OCI-LY1 (cell line): Measurements from ENCODE around the gene ZBTB17.
A peak's percentile ranks its signal among the peaks of the same experiment; 100 is the strongest.

Experiments used
- H2AFZ ChIP-seq: fragments of 200-600 bp; sonication (generic), shearing (Covaris generic); 2 replicates; pipeline ENCODE4 v1.6.0; 2014; ENCODE audit warnings: antibody characterized with exemption, mild to moderate bottlenecking, low read length
- H3F3A ChIP-seq: fragments of 200-600 bp; sonication (generic), shearing (Covaris generic); 2 replicates; pipeline ENCODE4 v1.6.0; 2014; ENCODE audit warnings: mild to moderate bottlenecking, antibody characterized with exemption, low read length, moderate library complexity; ENCODE audit not compliant: insufficient read depth
- H3K27ac ChIP-seq: fragments of 200-600 bp; sonication (generic); 2 replicates; pipeline ENCODE4 v1.5.1; 2014; ENCODE audit warnings: low read length, mixed run types, mild to moderate bottlenecking, low read depth; ENCODE audit not compliant: poor library complexity, severe bottlenecking
- H3K27me3 ChIP-seq: fragments of 200-600 bp; sonication (generic); 2 replicates; pipeline ENCODE4 v1.6.0; 2014; ENCODE audit warnings: antibody characterized with exemption, mild to moderate bottlenecking, low read length, moderate library complexity; ENCODE audit not compliant: insufficient read depth
- H3K36me3 ChIP-seq: fragments of 200-600 bp; sonication (generic); 2 replicates; pipeline ENCODE4 v1.6.1; 2014; ENCODE audit warnings: mild to moderate bottlenecking, antibody characterized with exemption, low read length, moderate library complexity, mixed read lengths; ENCODE audit not compliant: insufficient read depth
- H3K4me1 ChIP-seq: fragments of 200-600 bp; sonication (generic); 2 replicates; pipeline ENCODE4 v1.5.1; 2014; ENCODE audit warnings: mild to moderate bottlenecking, low read length, moderate library complexity; ENCODE audit not compliant: insufficient read depth, severe bottlenecking
- H3K4me2 ChIP-seq: fragments of 200-600 bp; sonication (generic), shearing (Covaris generic); 2 replicates; pipeline ENCODE4 v1.6.1; 2014; ENCODE audit warnings: low read length
- H3K4me3 ChIP-seq: fragments of 200-600 bp; sonication (generic); 2 replicates; pipeline ENCODE4 v1.5.1; 2014; ENCODE audit warnings: low read length, low read depth, mild to moderate bottlenecking, mixed read lengths; ENCODE audit not compliant: poor library complexity, severe bottlenecking
- H3K79me2 ChIP-seq: fragments of 200-600 bp; shearing (Covaris generic); 2 replicates; pipeline ENCODE4 v1.6.1; 2016; ENCODE audit warnings: mixed run types, low read length, mixed read lengths; ENCODE audit not compliant: insufficient read depth
- H3K9ac ChIP-seq: fragments of 200-600 bp; sonication (generic), shearing (Covaris generic); 2 replicates; pipeline ENCODE4 v1.6.1; 2014; ENCODE audit warnings: mild to moderate bottlenecking, low read length, mixed read lengths
- H3K9me2 ChIP-seq: fragments of 200-600 bp; sonication (generic), shearing (Covaris generic); 2 replicates; pipeline ENCODE4 v1.6.1; 2014; ENCODE audit warnings: low read depth, mild to moderate bottlenecking, low read length, mixed read lengths
- H3K9me3 ChIP-seq: fragments of 200-600 bp; shearing (Covaris generic); 2 replicates; pipeline ENCODE4 v1.6.1; 2014; ENCODE audit warnings: low read length, mixed read lengths
- H4K20me1 ChIP-seq: fragments of 200-600 bp; sonication (generic), shearing (Covaris generic); 2 replicates; pipeline ENCODE4 v1.6.0; 2016; ENCODE audit warnings: mild to moderate bottlenecking, low read length; ENCODE audit not compliant: insufficient read depth
- CTCF ChIP-seq: fragments of 200-600 bp; sonication (generic), shearing (Covaris generic); IDR thresholded peaks from 2 replicates; pipeline ENCODE4 v1.5.1; 2017; ENCODE audit warnings: mild to moderate bottlenecking, antibody characterized with exemption, low read length, moderate library complexity, mixed read lengths
- EZH2 ChIP-seq: fragments of 200-600 bp; sonication (generic), shearing (Covaris generic); IDR thresholded peaks from 2 replicates; pipeline ENCODE4 v1.8.0; 2017; ENCODE audit warnings: borderline replicate concordance, mixed run types, mild to moderate bottlenecking, antibody characterized with exemption, low read length, moderate library complexity, mixed read lengths

ZBTB17 gene

GRCh38 chr1:15966956-15967344, 9.0 kb downstream of the ZBTB17 start:
- no peak overlapping the region for H3K27ac ChIP-seq
- no peaks in the 10 kb centered on the region for H3F3A ChIP-seq
- no peaks in the 10 kb centered on the region for H4K20me1 ChIP-seq
- no peak overlapping the region for H3K9ac ChIP-seq
- peaks cover 40% of the 10 kb centered on the region for H3K36me3 ChIP-seq
- no peak overlapping the region for H3K4me2 ChIP-seq
- no peak overlapping the region for H3K4me3 ChIP-seq
- H2AFZ ChIP-seq: no peak overlapping the region
- H3K9me3 ChIP-seq: no peaks in the 10 kb centered on the region
- no peaks in the 10 kb centered on the region for H3K9me2 ChIP-seq
- no peaks in the 10 kb centered on the region for H3K27me3 ChIP-seq
- TF ChIP-seq CTCF (no peak), EZH2 (no peak)
- H3K79me2 ChIP-seq: no peaks in the 10 kb centered on the region
- peaks cover 34% of the 10 kb centered on the region for H3K4me1 ChIP-seq

- H3K9me3 ChIP-seq: no peaks in the 10 kb centered on the region
- no peaks in the 10 kb centered on the region for H3K79me2 ChIP-seq
- peak overlapping the region; percentile 9; the same call in 1 of the 2 replicates for H3K9ac ChIP-seq
- no peaks in the 10 kb centered on the region for H3K27me3 ChIP-seq
- peaks cover 34% of the 10 kb centered on the region for H3K4me1 ChIP-seq
- H2AFZ ChIP-seq: no peak overlapping the region
- no peaks in the 10 kb centered on the region for H3K9me2 ChIP-seq
- H4K20me1 ChIP-seq: no peaks in the 10 kb centered on the region
- peak overlapping the region; percentile 41; the same call in 1 of the 2 replicates for H3K4me2 ChIP-seq
- peaks cover 35% of the 10 kb centered on the region for H3K36me3 ChIP-seq
- H3K4me3 ChIP-seq: no peak overlapping the region
- H3F3A ChIP-seq: no peaks in the 10 kb centered on the region
- H3K27ac ChIP-seq: peak overlapping the region; percentile 23
- no peak for TF ChIP-seq EZH2
These were observed 9.6 kb downstream of the ZBTB17 start for GRCh38 chr1:15966081-15966955.

- H3K4me3 ChIP-seq: no peak overlapping the region
- no peaks in the 10 kb centered on the region; the same call in 1 of the 2 replicates for H3F3A ChIP-seq
- H3K4me1 ChIP-seq: peaks cover 34% of the 10 kb centered on the region
- no peaks in the 10 kb centered on the region for H3K27me3 ChIP-seq
- TF ChIP-seq CTCF (no peak), EZH2 (no peak)
- peaks cover 35% of the 10 kb centered on the region for H3K36me3 ChIP-seq
- no peaks in the 10 kb centered on the region for H3K9me3 ChIP-seq
- H4K20me1 ChIP-seq: no peaks in the 10 kb centered on the region
- H3K79me2 ChIP-seq: no peaks in the 10 kb centered on the region
- no peak overlapping the region for H3K9ac ChIP-seq
- no peak overlapping the region for H2AFZ ChIP-seq
- peak overlapping the region; percentile 23 for H3K27ac ChIP-seq
- H3K9me2 ChIP-seq: no peaks in the 10 kb centered on the region
- H3K4me2 ChIP-seq: peak overlapping the region; percentile 41
These were observed 10.6 kb downstream of the ZBTB17 start for GRCh38 chr1:15965228-15965767.
